K562 (cell line): Measurements from ENCODE around the gene FAF2. TPM values are rescaled to one million over a fixed set of nuclear protein-coding genes. Genes with fewer than 3 reads are reported as not detected.

ENCODE experiments used
- ETV6 ChIP-seq, 3 experiments: fragments of 150-350 bp in 1 of 3; sonication (generic) in 1 of 3; formaldehyde crosslinking in 1 of 3; IDR thresholded peaks; 2 replicates each; pipeline versions ENCODE4 v1.6.1 to v1.8.0; 2014 to 2022; ENCODE audit warnings: borderline replicate concordance in 2 of 3, low read depth in 2 of 3, antibody characterized with exemption in 1 of 3, low read length in 1 of 3, mild to moderate bottlenecking in 1 of 3, missing genetic modification reagents in 1 of 3
- FOSL1 ChIP-seq: fragments of 200-800 bp; sonication (Bioruptor generic); conservative IDR thresholded peaks from 2 replicates; pipeline ENCODE4 v1.6.1; 2016; ENCODE audit warnings: missing genetic modification characterization, missing compliant biosample characterization
- HNRNPLL ChIP-seq: fragments of 200-400 bp; formaldehyde crosslinking; IDR thresholded peaks from 2 replicates; pipeline ENCODE4 v1.6.1; 2017; ENCODE audit warnings: low read length, low read depth, mild to moderate bottlenecking; ENCODE audit not compliant: poor library complexity, severe bottlenecking
- XRCC3 ChIP-seq: fragments of 450-650 bp; IDR thresholded peaks from 2 replicates; pipeline ENCODE4 v1.6.1; 2017; ENCODE audit warnings: mild to moderate bottlenecking, moderate library complexity
- ZBTB12 ChIP-seq: fragments of 250-450 bp; sonication (Bioruptor Pico); IDR thresholded peaks from 2 replicates; pipeline ENCODE4 v1.4.0; 2020
- ZC3H4 ChIP-seq: sonication (generic); formaldehyde crosslinking; IDR thresholded peaks from 2 replicates; pipeline ENCODE4 v1.9.0; 2021; ENCODE audit warnings: missing genetic modification reagents, borderline replicate concordance
- ZNF184 ChIP-seq: sonication (generic); formaldehyde crosslinking; IDR thresholded peaks from 2 replicates; pipeline ENCODE4 v1.5.0; 2020; ENCODE audit warnings: missing genetic modification reagents
- ZNF764 ChIP-seq: fragments of 250-450 bp; sonication (Bioruptor Pico); IDR thresholded peaks from 2 replicates; pipeline ENCODE4 v1.4.0; 2020; ENCODE audit warnings: low read depth, mild to moderate bottlenecking, moderate library complexity
- polyA plus RNA-seq, 8 experiments: library from polyadenylated mRNA; depleted of rRNA in 4 of 8; stranded (reverse) in 5 of 8; unstranded in 3 of 8; fragments of >200 nt; fragmentation: Nextera tagmentation in 2 of 8; fragmentation: Illumina TruSeq in 1 of 8; extraction: Ambion mirVana in 2 of 8; extraction: Trizol in 1 of 8; gene quantifications; 2 replicates each; pipeline versions ENCODE4 v1.2.1 to v1.2.3, GENCODE V29; 2011 to 2014; ENCODE audit warnings: inconsistent platforms in 1 of 8, missing spikeins in 1 of 8
- total RNA-seq, 7 experiments: library from RNA; depleted of rRNA in 6 of 7; stranded (reverse); fragments of >200 nt in 6 of 7; fragmentation: Illumina TruSeq in 2 of 7; extraction: Trizol in 2 of 7; gene quantifications; 2 replicates each; pipeline versions ENCODE4 v1.2.1 to v1.2.3, GENCODE V29; 2011 to 2021; ENCODE audit warnings: low replicate concordance in 1 of 7
- TF ChIP-seq, protein P1 (sequence below): fragments of 450-650 bp; IDR thresholded peaks from 2 replicates; pipeline ENCODE4 v1.7.1; 2018; ENCODE audit warnings: mild to moderate bottlenecking, low read depth; ENCODE audit not compliant: partially characterized antibody
- TF ChIP-seq, protein P2 (sequence below): fragments of 450-650 bp; IDR thresholded peaks from 2 replicates; pipeline ENCODE4 v1.6.1; 2016; ENCODE audit warnings: mild to moderate bottlenecking, moderate library complexity

FAF2 gene
- total and polyA plus RNA-seq, 9 of the 15 experiments (the other 6 are each of a cell fraction or from before 2014, with no cell fraction given): 25.0 to 44.6 (median 36.1) TPM

DNA sequence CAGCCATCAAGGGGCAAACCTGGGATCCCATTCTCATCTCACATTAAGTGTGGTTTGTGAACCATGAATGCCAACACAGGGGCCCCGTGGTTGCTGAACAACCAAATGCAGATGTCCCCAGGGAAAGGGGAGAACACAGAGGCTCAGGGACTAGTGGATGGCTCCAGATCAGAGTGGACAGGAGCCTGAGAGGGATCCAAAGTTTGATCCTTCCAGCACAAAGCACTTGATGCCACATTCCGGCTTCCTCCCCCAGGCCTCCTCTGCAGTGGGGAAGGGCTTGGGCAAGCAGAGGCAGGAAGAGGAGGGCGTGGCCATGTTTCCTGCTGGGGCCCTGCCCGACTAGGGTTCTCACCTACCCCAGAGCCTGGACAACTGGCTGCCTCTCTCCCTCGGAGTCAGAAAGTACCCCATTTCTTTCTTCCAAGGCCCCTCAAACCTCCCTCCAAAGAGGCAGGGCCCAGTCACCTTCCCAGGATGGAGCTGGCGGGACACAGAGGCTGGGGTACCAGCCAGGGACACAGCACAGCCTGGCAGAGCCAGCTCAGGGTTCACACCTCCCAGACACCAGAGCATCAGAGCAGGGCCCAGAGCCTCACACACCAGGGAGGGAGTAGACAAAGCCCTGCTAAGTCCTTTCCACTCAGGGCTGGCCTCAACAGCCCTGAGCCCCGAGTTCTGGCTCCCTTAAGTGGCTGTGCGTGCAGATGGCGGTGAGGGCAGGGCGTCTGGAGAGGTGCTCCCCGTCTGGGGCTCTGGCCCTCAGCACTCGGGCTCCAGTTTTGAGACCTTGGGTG, 93.4 kb downstream of the FAF2 start (continued):
- TF ChIP-seq ZBTB12 (CRISPR knock-in tag): 0 out of 2 replicates have a peak, but pooled peaks have one; percentile 17
- no peak for TF ChIP-seq ZNF184
- TF ChIP-seq ZC3H4 (CRISPR knock-in tag): no peak
- TF ChIP-seq ETV6 (IDR thresholded peaks at IDR 0.05; ENCODE audit: borderline replicate concordance in 1 of 2, low read depth in 2 of 2, low read length in 1 of 2): no peak
- no peak for TF ChIP-seq ETV6 (CRISPR knock-in tag; IDR thresholded peaks at IDR 0.05; ENCODE audit: borderline replicate concordance)
- TF ChIP-seq, protein P1, sequence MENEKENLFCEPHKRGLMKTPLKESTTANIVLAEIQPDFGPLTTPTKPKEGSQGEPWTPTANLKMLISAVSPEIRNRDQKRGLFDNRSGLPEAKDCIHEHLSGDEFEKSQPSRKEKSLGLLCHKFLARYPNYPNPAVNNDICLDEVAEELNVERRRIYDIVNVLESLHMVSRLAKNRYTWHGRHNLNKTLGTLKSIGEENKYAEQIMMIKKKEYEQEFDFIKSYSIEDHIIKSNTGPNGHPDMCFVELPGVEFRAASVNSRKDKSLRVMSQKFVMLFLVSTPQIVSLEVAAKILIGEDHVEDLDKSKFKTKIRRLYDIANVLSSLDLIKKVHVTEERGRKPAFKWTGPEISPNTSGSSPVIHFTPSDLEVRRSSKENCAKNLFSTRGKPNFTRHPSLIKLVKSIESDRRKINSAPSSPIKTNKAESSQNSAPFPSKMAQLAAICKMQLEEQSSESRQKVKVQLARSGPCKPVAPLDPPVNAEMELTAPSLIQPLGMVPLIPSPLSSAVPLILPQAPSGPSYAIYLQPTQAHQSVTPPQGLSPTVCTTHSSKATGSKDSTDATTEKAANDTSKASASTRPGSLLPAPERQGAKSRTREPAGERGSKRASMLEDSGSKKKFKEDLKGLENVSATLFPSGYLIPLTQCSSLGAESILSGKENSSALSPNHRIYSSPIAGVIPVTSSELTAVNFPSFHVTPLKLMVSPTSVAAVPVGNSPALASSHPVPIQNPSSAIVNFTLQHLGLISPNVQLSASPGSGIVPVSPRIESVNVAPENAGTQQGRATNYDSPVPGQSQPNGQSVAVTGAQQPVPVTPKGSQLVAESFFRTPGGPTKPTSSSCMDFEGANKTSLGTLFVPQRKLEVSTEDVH: no peak
- no peak for TF ChIP-seq XRCC3
- no peak for TF ChIP-seq HNRNPLL
- TF ChIP-seq ZNF764 (CRISPR knock-in tag): no peak
- TF ChIP-seq, protein P2, sequence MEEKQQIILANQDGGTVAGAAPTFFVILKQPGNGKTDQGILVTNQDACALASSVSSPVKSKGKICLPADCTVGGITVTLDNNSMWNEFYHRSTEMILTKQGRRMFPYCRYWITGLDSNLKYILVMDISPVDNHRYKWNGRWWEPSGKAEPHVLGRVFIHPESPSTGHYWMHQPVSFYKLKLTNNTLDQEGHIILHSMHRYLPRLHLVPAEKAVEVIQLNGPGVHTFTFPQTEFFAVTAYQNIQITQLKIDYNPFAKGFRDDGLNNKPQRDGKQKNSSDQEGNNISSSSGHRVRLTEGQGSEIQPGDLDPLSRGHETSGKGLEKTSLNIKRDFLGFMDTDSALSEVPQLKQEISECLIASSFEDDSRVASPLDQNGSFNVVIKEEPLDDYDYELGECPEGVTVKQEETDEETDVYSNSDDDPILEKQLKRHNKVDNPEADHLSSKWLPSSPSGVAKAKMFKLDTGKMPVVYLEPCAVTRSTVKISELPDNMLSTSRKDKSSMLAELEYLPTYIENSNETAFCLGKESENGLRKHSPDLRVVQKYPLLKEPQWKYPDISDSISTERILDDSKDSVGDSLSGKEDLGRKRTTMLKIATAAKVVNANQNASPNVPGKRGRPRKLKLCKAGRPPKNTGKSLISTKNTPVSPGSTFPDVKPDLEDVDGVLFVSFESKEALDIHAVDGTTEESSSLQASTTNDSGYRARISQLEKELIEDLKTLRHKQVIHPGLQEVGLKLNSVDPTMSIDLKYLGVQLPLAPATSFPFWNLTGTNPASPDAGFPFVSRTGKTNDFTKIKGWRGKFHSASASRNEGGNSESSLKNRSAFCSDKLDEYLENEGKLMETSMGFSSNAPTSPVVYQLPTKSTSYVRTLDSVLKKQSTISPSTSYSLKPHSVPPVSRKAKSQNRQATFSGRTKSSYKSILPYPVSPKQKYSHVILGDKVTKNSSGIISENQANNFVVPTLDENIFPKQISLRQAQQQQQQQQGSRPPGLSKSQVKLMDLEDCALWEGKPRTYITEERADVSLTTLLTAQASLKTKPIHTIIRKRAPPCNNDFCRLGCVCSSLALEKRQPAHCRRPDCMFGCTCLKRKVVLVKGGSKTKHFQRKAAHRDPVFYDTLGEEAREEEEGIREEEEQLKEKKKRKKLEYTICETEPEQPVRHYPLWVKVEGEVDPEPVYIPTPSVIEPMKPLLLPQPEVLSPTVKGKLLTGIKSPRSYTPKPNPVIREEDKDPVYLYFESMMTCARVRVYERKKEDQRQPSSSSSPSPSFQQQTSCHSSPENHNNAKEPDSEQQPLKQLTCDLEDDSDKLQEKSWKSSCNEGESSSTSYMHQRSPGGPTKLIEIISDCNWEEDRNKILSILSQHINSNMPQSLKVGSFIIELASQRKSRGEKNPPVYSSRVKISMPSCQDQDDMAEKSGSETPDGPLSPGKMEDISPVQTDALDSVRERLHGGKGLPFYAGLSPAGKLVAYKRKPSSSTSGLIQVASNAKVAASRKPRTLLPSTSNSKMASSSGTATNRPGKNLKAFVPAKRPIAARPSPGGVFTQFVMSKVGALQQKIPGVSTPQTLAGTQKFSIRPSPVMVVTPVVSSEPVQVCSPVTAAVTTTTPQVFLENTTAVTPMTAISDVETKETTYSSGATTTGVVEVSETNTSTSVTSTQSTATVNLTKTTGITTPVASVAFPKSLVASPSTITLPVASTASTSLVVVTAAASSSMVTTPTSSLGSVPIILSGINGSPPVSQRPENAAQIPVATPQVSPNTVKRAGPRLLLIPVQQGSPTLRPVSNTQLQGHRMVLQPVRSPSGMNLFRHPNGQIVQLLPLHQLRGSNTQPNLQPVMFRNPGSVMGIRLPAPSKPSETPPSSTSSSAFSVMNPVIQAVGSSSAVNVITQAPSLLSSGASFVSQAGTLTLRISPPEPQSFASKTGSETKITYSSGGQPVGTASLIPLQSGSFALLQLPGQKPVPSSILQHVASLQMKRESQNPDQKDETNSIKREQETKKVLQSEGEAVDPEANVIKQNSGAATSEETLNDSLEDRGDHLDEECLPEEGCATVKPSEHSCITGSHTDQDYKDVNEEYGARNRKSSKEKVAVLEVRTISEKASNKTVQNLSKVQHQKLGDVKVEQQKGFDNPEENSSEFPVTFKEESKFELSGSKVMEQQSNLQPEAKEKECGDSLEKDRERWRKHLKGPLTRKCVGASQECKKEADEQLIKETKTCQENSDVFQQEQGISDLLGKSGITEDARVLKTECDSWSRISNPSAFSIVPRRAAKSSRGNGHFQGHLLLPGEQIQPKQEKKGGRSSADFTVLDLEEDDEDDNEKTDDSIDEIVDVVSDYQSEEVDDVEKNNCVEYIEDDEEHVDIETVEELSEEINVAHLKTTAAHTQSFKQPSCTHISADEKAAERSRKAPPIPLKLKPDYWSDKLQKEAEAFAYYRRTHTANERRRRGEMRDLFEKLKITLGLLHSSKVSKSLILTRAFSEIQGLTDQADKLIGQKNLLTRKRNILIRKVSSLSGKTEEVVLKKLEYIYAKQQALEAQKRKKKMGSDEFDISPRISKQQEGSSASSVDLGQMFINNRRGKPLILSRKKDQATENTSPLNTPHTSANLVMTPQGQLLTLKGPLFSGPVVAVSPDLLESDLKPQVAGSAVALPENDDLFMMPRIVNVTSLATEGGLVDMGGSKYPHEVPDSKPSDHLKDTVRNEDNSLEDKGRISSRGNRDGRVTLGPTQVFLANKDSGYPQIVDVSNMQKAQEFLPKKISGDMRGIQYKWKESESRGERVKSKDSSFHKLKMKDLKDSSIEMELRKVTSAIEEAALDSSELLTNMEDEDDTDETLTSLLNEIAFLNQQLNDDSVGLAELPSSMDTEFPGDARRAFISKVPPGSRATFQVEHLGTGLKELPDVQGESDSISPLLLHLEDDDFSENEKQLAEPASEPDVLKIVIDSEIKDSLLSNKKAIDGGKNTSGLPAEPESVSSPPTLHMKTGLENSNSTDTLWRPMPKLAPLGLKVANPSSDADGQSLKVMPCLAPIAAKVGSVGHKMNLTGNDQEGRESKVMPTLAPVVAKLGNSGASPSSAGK: peak; percentile 3; the same call in 1 of the 2 replicates
- no peak for TF ChIP-seq FOSL1 (tag)
